ENCODE results near the gene ZBTB9.
A peak's percentile ranks its signal among the peaks of the same experiment; 100 is the strongest.
"Not testable (repeated sequence)": the region's sequence is repeated elsewhere in the genome, so short reads cannot be mapped to it uniquely, and the experiment has no call there.

Gene ZBTB9

GRCh38 chr6:33452496-33452895 lies 1.9 kb upstream of the ZBTB9 start:
- no peak for DNase-seq
- intact Hi-C loops (cut with DNase I), result loop anchor here (10.0 kb wide), 1 partner anchor 122 kb away; no protein-coding TSS in a partner anchor

GRCh38 chr6:33453393-33454008 lies 875 bp upstream of the ZBTB9 start:
- intact Hi-C loops (cut with DNase I), result loop anchor here (2.0 to 10.0 kb wide), 2 partner anchors 63 to 121 kb away; partner anchors contain the start of gene KIFC1
- no peak for DNase-seq

GRCh38 chr6:33455051-33455450 lies 675 bp downstream of the ZBTB9 start:
- peak in 1 of 10 donors; percentile 65 for DNase-seq
- intact Hi-C loops (cut with DNase I), result loop anchor here (2.0 to 10.0 kb wide), 2 partner anchors 64 to 120 kb away; partner anchors contain the start of gene KIFC1

- intact Hi-C loops (cut with DNase I), result loop anchor here (10.0 kb wide), 1 partner anchor 119 kb away; no protein-coding TSS in a partner anchor
- peak in 1 of 10 donors; percentile 68 for DNase-seq
These were observed 1.8 kb downstream of the ZBTB9 start for GRCh38 chr6:33456156-33456555.

GRCh38 chr6:33458676-33459075 lies 4.3 kb downstream of the ZBTB9 start:
- DNase-seq, result no peak
- intact Hi-C loops (cut with DNase I), result loop anchor here (10.0 kb wide), 1 partner anchor 116 kb away; no protein-coding TSS in a partner anchor

GRCh38 chr6:33459226-33459625 lies 4.8 kb downstream of the ZBTB9 start:
- DNase-seq, result no peak
- intact Hi-C loops (cut with DNase I), result loop anchor here (10.0 kb wide), 1 partner anchor 116 kb away; no protein-coding TSS in a partner anchor

- DNase-seq, result peak in 1 of 10 donors; percentile 63
- intact Hi-C loops (cut with DNase I), result no loop called here
These were observed 11.8 kb downstream of the ZBTB9 start for GRCh38 chr6:33466075-33466735.

GRCh38 chr6:33467091-33467490 lies 12.7 kb downstream of the ZBTB9 start:
- intact Hi-C loops (cut with DNase I), result no loop called here
- no peak for DNase-seq

- intact Hi-C loops (cut with DNase I), result no loop called here
- no peak for DNase-seq
These were observed 15.3 kb downstream of the ZBTB9 start for GRCh38 chr6:33469661-33470060.

GRCh38 chr6:33477864-33478263 lies 23.5 kb downstream of the ZBTB9 start:
- no peak for DNase-seq
- intact Hi-C loops (cut with DNase I), result no loop called here

- intact Hi-C loops (cut with DNase I), result no loop called here
- DNase-seq, result no peak
These were observed 26.8 kb downstream of the ZBTB9 start for GRCh38 chr6:33481192-33481591.

- intact Hi-C loops (cut with DNase I); DNase-seq: not testable (repeated sequence)
These were observed 28.2 kb downstream of the ZBTB9 start for GRCh38 chr6:33482620-33483019.

- no peak for DNase-seq
- intact Hi-C loops (cut with DNase I), result no loop called here
These were observed 29.3 kb downstream of the ZBTB9 start for GRCh38 chr6:33483678-33484077.

GRCh38 chr6:33484673-33485262 lies 30.4 kb downstream of the ZBTB9 start:
- DNase-seq; intact Hi-C loops (cut with DNase I): not testable (repeated sequence)

GRCh38 chr6:33485680-33486079 lies 31.3 kb downstream of the ZBTB9 start:
- DNase-seq, result peak in 1 of 10 donors; percentile 62
- intact Hi-C loops (cut with DNase I), result not testable (repeated sequence)

GRCh38 chr6:33488339-33488738 lies 34.0 kb downstream of the ZBTB9 start:
- DNase-seq, result no peak
- intact Hi-C loops (cut with DNase I), result no loop called here

- intact Hi-C loops (cut with DNase I), result no loop called here
- no peak for DNase-seq
These were observed 35.8 kb downstream of the ZBTB9 start for GRCh38 chr6:33490198-33490597.

GRCh38 chr6:33490621-33491020 lies 36.2 kb downstream of the ZBTB9 start:
- no peak for DNase-seq
- intact Hi-C loops (cut with DNase I), result no loop called here

- intact Hi-C loops (cut with DNase I), result no loop called here
- DNase-seq, result no peak
These were observed 37.7 kb downstream of the ZBTB9 start for GRCh38 chr6:33492093-33492492.

GRCh38 chr6:33497157-33497556 lies 42.8 kb downstream of the ZBTB9 start:
- intact Hi-C loops (cut with DNase I), result no loop called here
- no peak for DNase-seq

- no peak for DNase-seq
- intact Hi-C loops (cut with DNase I), result no loop called here
These were observed 48.1 kb downstream of the ZBTB9 start for GRCh38 chr6:33502486-33502885.

Measured in posterior cingulate gyrus (tissue), 11 donors.